Gastroesophageal sphincter (tissue), 3 donors: Measurements from ENCODE around the gene MCM3.

ENCODE experiments used
- CTCF ChIP-seq, 4 experiments: fragments of 200-600 bp in 2 of 4; fragments of 450-650 bp in 2 of 4; sonication (generic) in 1 of 4; IDR thresholded peaks; one replicate each; pipeline ENCODE4 v1.5.1; 2017 to 2019; ENCODE audit warnings: antibody characterized with exemption in 4 of 4, mild to moderate bottlenecking in 2 of 4, moderate library complexity in 2 of 4
- EP300 ChIP-seq: sonication (generic); formaldehyde crosslinking; IDR thresholded peaks from one replicate; pipeline ENCODE4 v1.6.1; 2017; ENCODE audit warnings: antibody characterized with exemption, mild to moderate bottlenecking

- TF ChIP-seq CTCF (IDR thresholded peaks at IDR 0.05) (no peak), EP300 (no peak)
Measured at GRCh38 chr6:52262620-52263344, 21.8 kb downstream of the MCM3 start.
